GM12878 (cell line): ENCODE measurements around the gene PRDM1. TPM values are rescaled to one million over a fixed set of nuclear protein-coding genes. Genes with fewer than 3 reads are reported as not detected.

Experiments used
- BACH1 ChIP-seq: fragments of 450-650 bp; IDR thresholded peaks from 2 replicates; pipeline ENCODE4 v1.6.1; 2017; ENCODE audit warnings: mild to moderate bottlenecking, borderline replicate concordance
- CBFB ChIP-seq: IDR thresholded peaks from 2 replicates; pipeline ENCODE4 v1.6.1; 2016; ENCODE audit warnings: antibody characterized with exemption, low read depth
- CHD1 ChIP-seq: IDR thresholded peaks from 2 replicates; pipeline ENCODE4 v1.6.1; 2012; ENCODE audit warnings: low read depth, low read length, improper control_type of control experiment
- CREB1 ChIP-seq: IDR thresholded peaks from 2 replicates; pipeline ENCODE4 v1.6.1; 2012; ENCODE audit warnings: low read depth, mild to moderate bottlenecking, inconsistent platforms
- ETV6 ChIP-seq, 2 experiments: fragments of 450-650 bp in 1 of 2; IDR thresholded peaks in 1 of 2; conservative IDR thresholded peaks in 1 of 2; 2 replicates each; pipeline ENCODE4 v1.6.1; 2014; ENCODE audit warnings: antibody characterized with exemption in 1 of 2, borderline replicate concordance in 1 of 2, low read depth in 1 of 2, mild to moderate bottlenecking in 1 of 2, moderate library complexity in 1 of 2
- FOS ChIP-seq: IDR thresholded peaks from 3 replicates; pipeline ENCODE4 v1.6.1; 2011; ENCODE audit warnings: borderline replicate concordance; ENCODE audit not compliant: insufficient read length; ENCODE audit errors: extremely low read depth
- NRF1 ChIP-seq: conservative IDR thresholded peaks from 2 replicates; pipeline ENCODE4 v1.6.1; 2011; ENCODE audit warnings: mild to moderate bottlenecking, low read depth, low read length, improper control_type of control experiment
- PAX5 ChIP-seq: IDR thresholded peaks from 2 replicates; pipeline ENCODE4 v1.6.1; 2011; ENCODE audit warnings: low read depth, low read length, borderline replicate concordance
- RB1 ChIP-seq: fragments of 450-650 bp; formaldehyde crosslinking; IDR thresholded peaks from 2 replicates; pipeline ENCODE4 v1.6.1; 2017; ENCODE audit warnings: mild to moderate bottlenecking, borderline replicate concordance
- RFX5 ChIP-seq: IDR thresholded peaks from 2 replicates; pipeline ENCODE4 v1.6.1; 2011; ENCODE audit warnings: low read depth, low read length, improper control_type of control experiment
- SMAD1 ChIP-seq: fragments of 450-650 bp; IDR thresholded peaks from 2 replicates; pipeline ENCODE4 v1.6.1; 2018; ENCODE audit warnings: mild to moderate bottlenecking, low read depth; ENCODE audit not compliant: partially characterized antibody
- SPI1 ChIP-seq: IDR thresholded peaks from 2 replicates; pipeline ENCODE4 v1.6.1; 2011; ENCODE audit warnings: low read depth, mild to moderate bottlenecking, low read length, moderate library complexity, borderline replicate concordance; ENCODE audit not compliant: insufficient read depth
- SRF ChIP-seq, 2 experiments: IDR thresholded peaks; 2 replicates each; pipeline ENCODE4 v1.6.1; 2011; ENCODE audit warnings: low read depth in 2 of 2, low read length in 2 of 2, mild to moderate bottlenecking in 1 of 2, moderate library complexity in 1 of 2
- SUZ12 ChIP-seq: fragments of 200-600 bp; sonication (generic); IDR thresholded peaks from one replicate; pipeline ENCODE4 v1.6.1; 2018; ENCODE audit warnings: antibody characterized with exemption, mild to moderate bottlenecking; ENCODE audit not compliant: unreplicated experiment
- TAF1 ChIP-seq: IDR thresholded peaks from 2 replicates; pipeline ENCODE4 v1.6.1; 2011; ENCODE audit warnings: mild to moderate bottlenecking, low read depth, low read length, borderline replicate concordance
- YY1 ChIP-seq: IDR thresholded peaks from 2 replicates; pipeline ENCODE4 v1.6.1; 2011; ENCODE audit warnings: low read depth, mild to moderate bottlenecking, low read length
- ZNF217 ChIP-seq: fragments of 450-650 bp; IDR thresholded peaks from 2 replicates; pipeline ENCODE4 v1.6.1; 2017; ENCODE audit warnings: antibody characterized with exemption, mild to moderate bottlenecking
- polyA plus RNA-seq, 11 experiments: library from polyadenylated mRNA; depleted of rRNA in 4 of 11; unstranded in 6 of 11; stranded (reverse) in 5 of 11; fragments of >200 nt; fragmentation: Nextera tagmentation in 4 of 11; fragmentation: Illumina TruSeq in 1 of 11; extraction: Ambion mirVana in 4 of 11; extraction: Trizol in 1 of 11; gene quantifications; 1 replicate in 1 of 11; 2 replicates in 10 of 11; pipeline versions ENCODE4 v1.2.1 to v1.2.3, GENCODE V29; 2011 to 2016; ENCODE audit warnings: inconsistent platforms in 2 of 11, missing spikeins in 2 of 11, low read depth in 1 of 11
- total RNA-seq, 4 experiments: library from RNA; depleted of rRNA in 3 of 4; stranded (reverse); fragments of >200 nt in 3 of 4; fragmentation: Illumina TruSeq in 1 of 4; extraction: Trizol in 1 of 4; gene quantifications; 2 replicates each; pipeline versions ENCODE4 v1.2.1 to v1.2.3, GENCODE V29; 2013 to 2021
- TF ChIP-seq, protein P1 (sequence below): IDR thresholded peaks from 2 replicates; pipeline ENCODE4 v1.6.1; 2012; ENCODE audit warnings: low read depth, low read length, improper control_type of control experiment
- TF ChIP-seq, protein P2 (sequence below): fragments of 450-650 bp; formaldehyde crosslinking; IDR thresholded peaks from 2 replicates; pipeline ENCODE4 v1.5.0; 2022; ENCODE audit warnings: mild to moderate bottlenecking, missing genetic modification characterization
- TF ChIP-seq, protein P3 (sequence below): fragments of 450-650 bp; IDR thresholded peaks from 2 replicates; pipeline ENCODE4 v1.6.1; 2017; ENCODE audit warnings: mild to moderate bottlenecking

Gene PRDM1
- total and polyA plus RNA-seq, 10 of the 15 experiments (the other 5 are each of a cell fraction or from before 2014, with no cell fraction given), result 1.9 to 15.8 (median 4.1) TPM

DNA sequence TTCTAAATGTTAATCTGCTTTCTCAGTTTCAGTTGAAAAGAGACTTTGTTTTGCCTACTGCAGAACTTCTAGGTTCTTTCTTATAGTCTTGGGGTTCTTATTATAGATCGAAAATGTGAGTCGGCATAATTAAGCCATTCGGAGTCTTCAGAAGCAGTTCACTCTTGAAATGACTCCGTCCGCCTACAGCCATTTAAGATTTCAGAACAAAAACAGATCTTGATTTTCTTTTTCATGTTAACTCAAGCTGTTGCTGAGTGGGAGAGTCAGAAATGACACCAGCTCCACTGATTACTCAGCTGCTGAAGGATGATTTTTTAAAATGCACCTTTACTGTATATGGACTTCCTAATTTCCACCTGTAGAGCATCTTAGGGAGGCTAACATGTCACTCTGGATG, 15.9 kb downstream of the PRDM1 start (continued):
- TF ChIP-seq, protein P1, sequence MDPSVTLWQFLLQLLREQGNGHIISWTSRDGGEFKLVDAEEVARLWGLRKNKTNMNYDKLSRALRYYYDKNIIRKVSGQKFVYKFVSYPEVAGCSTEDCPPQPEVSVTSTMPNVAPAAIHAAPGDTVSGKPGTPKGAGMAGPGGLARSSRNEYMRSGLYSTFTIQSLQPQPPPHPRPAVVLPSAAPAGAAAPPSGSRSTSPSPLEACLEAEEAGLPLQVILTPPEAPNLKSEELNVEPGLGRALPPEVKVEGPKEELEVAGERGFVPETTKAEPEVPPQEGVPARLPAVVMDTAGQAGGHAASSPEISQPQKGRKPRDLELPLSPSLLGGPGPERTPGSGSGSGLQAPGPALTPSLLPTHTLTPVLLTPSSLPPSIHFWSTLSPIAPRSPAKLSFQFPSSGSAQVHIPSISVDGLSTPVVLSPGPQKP, result no peak
- TF ChIP-seq, protein P2, sequence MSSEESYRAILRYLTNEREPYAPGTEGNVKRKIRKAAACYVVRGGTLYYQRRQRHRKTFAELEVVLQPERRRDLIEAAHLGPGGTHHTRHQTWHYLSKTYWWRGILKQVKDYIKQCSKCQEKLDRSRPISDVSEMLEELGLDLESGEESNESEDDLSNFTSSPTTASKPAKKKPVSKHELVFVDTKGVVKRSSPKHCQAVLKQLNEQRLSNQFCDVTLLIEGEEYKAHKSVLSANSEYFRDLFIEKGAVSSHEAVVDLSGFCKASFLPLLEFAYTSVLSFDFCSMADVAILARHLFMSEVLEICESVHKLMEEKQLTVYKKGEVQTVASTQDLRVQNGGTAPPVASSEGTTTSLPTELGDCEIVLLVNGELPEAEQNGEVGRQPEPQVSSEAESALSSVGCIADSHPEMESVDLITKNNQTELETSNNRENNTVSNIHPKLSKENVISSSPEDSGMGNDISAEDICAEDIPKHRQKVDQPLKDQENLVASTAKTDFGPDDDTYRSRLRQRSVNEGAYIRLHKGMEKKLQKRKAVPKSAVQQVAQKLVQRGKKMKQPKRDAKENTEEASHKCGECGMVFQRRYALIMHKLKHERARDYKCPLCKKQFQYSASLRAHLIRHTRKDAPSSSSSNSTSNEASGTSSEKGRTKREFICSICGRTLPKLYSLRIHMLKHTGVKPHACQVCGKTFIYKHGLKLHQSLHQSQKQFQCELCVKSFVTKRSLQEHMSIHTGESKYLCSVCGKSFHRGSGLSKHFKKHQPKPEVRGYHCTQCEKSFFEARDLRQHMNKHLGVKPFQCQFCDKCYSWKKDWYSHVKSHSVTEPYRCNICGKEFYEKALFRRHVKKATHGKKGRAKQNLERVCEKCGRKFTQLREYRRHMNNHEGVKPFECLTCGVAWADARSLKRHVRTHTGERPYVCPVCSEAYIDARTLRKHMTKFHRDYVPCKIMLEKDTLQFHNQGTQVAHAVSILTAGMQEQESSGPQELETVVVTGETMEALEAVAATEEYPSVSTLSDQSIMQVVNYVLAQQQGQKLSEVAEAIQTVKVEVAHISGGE, result no peak
- TF ChIP-seq RB1, result no peak
- TF ChIP-seq SUZ12, result no peak
- TF ChIP-seq NRF1, result no peak
- TF ChIP-seq PAX5, result peak; percentile 97
- TF ChIP-seq CBFB, result 0 out of 2 replicates have a peak, but pooled peaks have one; percentile 61
- TF ChIP-seq CHD1, result no peak
- peak; percentile 10; the same call in 1 of the 2 replicates for TF ChIP-seq SPI1
- peak; percentile 100 for TF ChIP-seq ZNF217
- TF ChIP-seq SMAD1, result no peak
- TF ChIP-seq YY1, result peak; percentile 26; the same call in 1 of the 2 replicates
- peak in 1 of 2 experiments; percentile 87; a peak in 2 of 4 replicates for TF ChIP-seq SRF (IDR thresholded peaks at IDR 0.05; ENCODE audit: low read depth in 2 of 2, low read length in 2 of 2)
- no peak for TF ChIP-seq RFX5
- TF ChIP-seq BACH1, result peak; percentile 93; the same call in 1 of the 2 replicates
- TF ChIP-seq TAF1, result no peak
- TF ChIP-seq CREB1, result peak; percentile 69
- no peak for TF ChIP-seq FOS
- TF ChIP-seq ETV6 (conservative IDR thresholded peaks at IDR 0.05 in 1 of 2, IDR thresholded peaks at IDR 0.05 in 1 of 2; ENCODE audit: borderline replicate concordance in 1 of 2, low read depth in 1 of 2), result peak in 1 of 2 experiments; percentile 75; a peak in 1 of 4 replicates
- TF ChIP-seq, protein P3, sequence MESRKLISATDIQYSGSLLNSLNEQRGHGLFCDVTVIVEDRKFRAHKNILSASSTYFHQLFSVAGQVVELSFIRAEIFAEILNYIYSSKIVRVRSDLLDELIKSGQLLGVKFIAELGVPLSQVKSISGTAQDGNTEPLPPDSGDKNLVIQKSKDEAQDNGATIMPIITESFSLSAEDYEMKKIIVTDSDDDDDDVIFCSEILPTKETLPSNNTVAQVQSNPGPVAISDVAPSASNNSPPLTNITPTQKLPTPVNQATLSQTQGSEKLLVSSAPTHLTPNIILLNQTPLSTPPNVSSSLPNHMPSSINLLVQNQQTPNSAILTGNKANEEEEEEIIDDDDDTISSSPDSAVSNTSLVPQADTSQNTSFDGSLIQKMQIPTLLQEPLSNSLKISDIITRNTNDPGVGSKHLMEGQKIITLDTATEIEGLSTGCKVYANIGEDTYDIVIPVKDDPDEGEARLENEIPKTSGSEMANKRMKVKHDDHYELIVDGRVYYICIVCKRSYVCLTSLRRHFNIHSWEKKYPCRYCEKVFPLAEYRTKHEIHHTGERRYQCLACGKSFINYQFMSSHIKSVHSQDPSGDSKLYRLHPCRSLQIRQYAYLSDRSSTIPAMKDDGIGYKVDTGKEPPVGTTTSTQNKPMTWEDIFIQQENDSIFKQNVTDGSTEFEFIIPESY, result no peak
